ENCODE results near the gene RRAGC.

Gene RRAGC

GRCh38 chr1:38788341-38789336, 70.9 kb downstream of the RRAGC start:
- DNase-seq (ENCODE audit: low spot score): no peak
- TF ChIP-seq CTCF (IDR thresholded peaks at IDR 0.05; ENCODE audit: extremely low read depth, insufficient read depth, missing control alignments): no peak
- in situ Hi-C loops (cut with MboI; ENCODE audit: low pct_unique_long_range_greater_than_20kb, low sequenced_read_pairs, unreplicated experiment): no loop called here
